ENCODE data around the gene APLF. TPM values are rescaled to one million over a fixed set of nuclear protein-coding genes. Genes with fewer than 3 reads are reported as not detected.

Gene APLF
- total and polyA plus RNA-seq, 4 donors, result 0.18 to 3.8 (median 1.0) TPM

DNA sequence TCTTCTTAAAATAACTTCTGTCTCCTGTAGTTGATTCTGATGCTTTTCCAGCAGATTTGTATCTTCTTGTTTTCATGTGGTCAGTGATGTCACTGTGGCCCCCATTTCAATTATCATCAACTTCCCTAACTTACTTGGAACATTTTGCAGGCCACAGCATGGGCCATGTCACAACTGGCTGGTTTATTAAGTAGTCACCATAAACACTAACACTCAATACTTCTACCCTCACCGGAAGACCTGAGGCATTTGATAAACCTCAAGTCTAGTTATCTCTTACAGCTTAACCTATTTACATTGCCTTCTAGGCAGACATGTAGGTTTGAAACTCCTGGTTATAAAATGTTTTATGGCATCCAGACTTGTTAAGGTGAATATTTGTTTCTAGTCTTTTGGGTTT lies 138.6 kb downstream of the APLF start:
- no peaks in the 10 kb centered on the region for H3K36me3 ChIP-seq (ENCODE audit: control insufficient read depth in 4 of 4, insufficient read depth in 3 of 4, low read depth in 1 of 4, low read length in 3 of 4)
- H3K9ac ChIP-seq (ENCODE audit: low read depth in 1 of 2, low read length in 2 of 2), result no peak overlapping the region
- DNase-seq (ENCODE audit: low spot score), result no peak
- no peak overlapping the region for H3K27ac ChIP-seq (ENCODE audit: low read depth in 1 of 2, low read length in 2 of 2)
- no peaks in the 10 kb centered on the region for H3K27me3 ChIP-seq (ENCODE audit: control insufficient read depth in 4 of 4, insufficient read depth in 4 of 4, low read length in 3 of 4)
- no peak overlapping the region for H3K4me3 ChIP-seq (ENCODE audit: low read depth in 1 of 3, low read length in 3 of 3)
- WGBS, result 89% methylated on average over 1 of the region's 1 CpG
- TF ChIP-seq JUND (IDR thresholded peaks at IDR 0.05) (no peak), EGR1 (IDR thresholded peaks at IDR 0.05; ENCODE audit: low read depth in 2 of 2) (no peak), FOXA1 (IDR thresholded peaks at IDR 0.05) (no peak), HNF4A (conservative IDR thresholded peaks at IDR 0.05) (no peak), SP1 (IDR thresholded peaks at IDR 0.05) (no peak), FOXA2 (IDR thresholded peaks at IDR 0.05) (no peak), TAF1 (conservative IDR thresholded peaks at IDR 0.05) (no peak), HNF4G (IDR thresholded peaks at IDR 0.05) (no peak), NR2F2 (IDR thresholded peaks at IDR 0.05) (no peak)
- TF ChIP-seq, protein P1, sequence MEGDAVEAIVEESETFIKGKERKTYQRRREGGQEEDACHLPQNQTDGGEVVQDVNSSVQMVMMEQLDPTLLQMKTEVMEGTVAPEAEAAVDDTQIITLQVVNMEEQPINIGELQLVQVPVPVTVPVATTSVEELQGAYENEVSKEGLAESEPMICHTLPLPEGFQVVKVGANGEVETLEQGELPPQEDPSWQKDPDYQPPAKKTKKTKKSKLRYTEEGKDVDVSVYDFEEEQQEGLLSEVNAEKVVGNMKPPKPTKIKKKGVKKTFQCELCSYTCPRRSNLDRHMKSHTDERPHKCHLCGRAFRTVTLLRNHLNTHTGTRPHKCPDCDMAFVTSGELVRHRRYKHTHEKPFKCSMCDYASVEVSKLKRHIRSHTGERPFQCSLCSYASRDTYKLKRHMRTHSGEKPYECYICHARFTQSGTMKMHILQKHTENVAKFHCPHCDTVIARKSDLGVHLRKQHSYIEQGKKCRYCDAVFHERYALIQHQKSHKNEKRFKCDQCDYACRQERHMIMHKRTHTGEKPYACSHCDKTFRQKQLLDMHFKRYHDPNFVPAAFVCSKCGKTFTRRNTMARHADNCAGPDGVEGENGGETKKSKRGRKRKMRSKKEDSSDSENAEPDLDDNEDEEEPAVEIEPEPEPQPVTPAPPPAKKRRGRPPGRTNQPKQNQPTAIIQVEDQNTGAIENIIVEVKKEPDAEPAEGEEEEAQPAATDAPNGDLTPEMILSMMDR (IDR thresholded peaks at IDR 0.05; ENCODE audit: low read depth, low read length, missing input control), result no peak
- TF ChIP-seq, protein P2, sequence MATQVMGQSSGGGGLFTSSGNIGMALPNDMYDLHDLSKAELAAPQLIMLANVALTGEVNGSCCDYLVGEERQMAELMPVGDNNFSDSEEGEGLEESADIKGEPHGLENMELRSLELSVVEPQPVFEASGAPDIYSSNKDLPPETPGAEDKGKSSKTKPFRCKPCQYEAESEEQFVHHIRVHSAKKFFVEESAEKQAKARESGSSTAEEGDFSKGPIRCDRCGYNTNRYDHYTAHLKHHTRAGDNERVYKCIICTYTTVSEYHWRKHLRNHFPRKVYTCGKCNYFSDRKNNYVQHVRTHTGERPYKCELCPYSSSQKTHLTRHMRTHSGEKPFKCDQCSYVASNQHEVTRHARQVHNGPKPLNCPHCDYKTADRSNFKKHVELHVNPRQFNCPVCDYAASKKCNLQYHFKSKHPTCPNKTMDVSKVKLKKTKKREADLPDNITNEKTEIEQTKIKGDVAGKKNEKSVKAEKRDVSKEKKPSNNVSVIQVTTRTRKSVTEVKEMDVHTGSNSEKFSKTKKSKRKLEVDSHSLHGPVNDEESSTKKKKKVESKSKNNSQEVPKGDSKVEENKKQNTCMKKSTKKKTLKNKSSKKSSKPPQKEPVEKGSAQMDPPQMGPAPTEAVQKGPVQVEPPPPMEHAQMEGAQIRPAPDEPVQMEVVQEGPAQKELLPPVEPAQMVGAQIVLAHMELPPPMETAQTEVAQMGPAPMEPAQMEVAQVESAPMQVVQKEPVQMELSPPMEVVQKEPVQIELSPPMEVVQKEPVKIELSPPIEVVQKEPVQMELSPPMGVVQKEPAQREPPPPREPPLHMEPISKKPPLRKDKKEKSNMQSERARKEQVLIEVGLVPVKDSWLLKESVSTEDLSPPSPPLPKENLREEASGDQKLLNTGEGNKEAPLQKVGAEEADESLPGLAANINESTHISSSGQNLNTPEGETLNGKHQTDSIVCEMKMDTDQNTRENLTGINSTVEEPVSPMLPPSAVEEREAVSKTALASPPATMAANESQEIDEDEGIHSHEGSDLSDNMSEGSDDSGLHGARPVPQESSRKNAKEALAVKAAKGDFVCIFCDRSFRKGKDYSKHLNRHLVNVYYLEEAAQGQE (IDR thresholded peaks at IDR 0.05), result no peak
- TF ChIP-seq, protein P3, sequence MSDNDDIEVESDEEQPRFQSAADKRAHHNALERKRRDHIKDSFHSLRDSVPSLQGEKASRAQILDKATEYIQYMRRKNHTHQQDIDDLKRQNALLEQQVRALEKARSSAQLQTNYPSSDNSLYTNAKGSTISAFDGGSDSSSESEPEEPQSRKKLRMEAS (IDR thresholded peaks at IDR 0.05), result no peak
- H3K4me1 ChIP-seq (ENCODE audit: control insufficient read depth in 4 of 4, insufficient read depth in 4 of 4, low read length in 3 of 4), result no peaks in the 10 kb centered on the region
- H3K9me3 ChIP-seq (ENCODE audit: control insufficient read depth in 4 of 4, low read length in 3 of 4), result peaks cover 0 to 4% (median 0%) of the 10 kb centered on the region in 4 donors

DNA sequence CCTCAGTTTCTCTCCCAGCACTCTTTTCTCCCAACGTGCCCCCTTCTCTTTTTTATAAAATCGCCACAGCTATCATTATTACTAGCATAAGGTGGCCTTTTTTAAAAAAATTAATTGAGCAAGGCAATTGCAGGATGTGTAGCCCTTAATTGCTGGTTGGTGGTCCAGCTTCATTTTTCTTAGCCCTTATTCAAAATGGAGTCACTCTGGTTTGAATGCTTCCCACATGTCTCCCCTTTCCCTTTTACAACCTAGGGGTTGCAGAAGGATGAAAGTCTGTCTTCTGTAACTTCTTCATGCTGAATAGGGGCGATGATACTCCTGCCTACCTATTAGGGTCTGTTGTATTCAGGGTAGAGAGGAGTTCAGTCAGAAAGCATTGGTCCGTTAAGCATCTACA lies 139.4 kb downstream of the APLF start:
- Histone ChIP-seq H3K4me3 (ENCODE audit: low read depth in 1 of 3, low read length in 3 of 3) (no peak overlapping the region), H3K9ac (ENCODE audit: low read depth in 1 of 2, low read length in 2 of 2) (no peak overlapping the region), H3K27ac (ENCODE audit: low read depth in 1 of 2, low read length in 2 of 2) (no peak overlapping the region), H3K9me3 (ENCODE audit: control insufficient read depth in 4 of 4, low read length in 3 of 4) (peaks cover 0 to 4% (median 0%) of the 10 kb centered on the region in 4 donors), H3K36me3 (ENCODE audit: control insufficient read depth in 4 of 4, insufficient read depth in 3 of 4, low read depth in 1 of 4, low read length in 3 of 4) (no peaks in the 10 kb centered on the region), H3K27me3 (ENCODE audit: control insufficient read depth in 4 of 4, insufficient read depth in 4 of 4, low read length in 3 of 4) (no peaks in the 10 kb centered on the region), H3K4me1 (ENCODE audit: control insufficient read depth in 4 of 4, insufficient read depth in 4 of 4, low read length in 3 of 4) (no peaks in the 10 kb centered on the region)
- 88% methylated on average over 4 of the region's 4 CpGs for WGBS
- no peak for DNase-seq (ENCODE audit: low spot score)
- TF ChIP-seq RXRA (IDR thresholded peaks at IDR 0.05), result no peak

DNA sequence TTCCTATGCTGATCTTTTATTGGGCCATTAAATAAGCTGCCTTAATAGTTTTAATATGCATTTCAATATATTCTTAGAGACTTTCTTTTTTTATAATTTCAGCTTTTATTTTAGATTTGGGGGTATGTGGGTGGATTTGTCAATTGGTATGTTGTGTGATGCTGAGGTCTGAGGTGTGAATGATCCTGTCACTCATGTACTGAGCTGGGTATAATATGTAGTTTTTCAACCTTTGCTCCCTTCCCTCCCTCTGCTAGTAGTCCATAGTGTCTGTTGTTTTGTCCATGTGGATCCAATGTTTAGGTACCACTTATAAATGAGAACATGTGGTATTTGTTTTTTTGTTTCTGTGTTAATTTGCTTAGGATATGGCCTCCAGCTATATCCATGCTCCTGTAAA lies 140.5 kb downstream of the APLF start:
- Histone ChIP-seq H3K9me3 (ENCODE audit: control insufficient read depth in 4 of 4, low read length in 3 of 4) (peaks cover 0 to 4% (median 0%) of the 10 kb centered on the region in 4 donors), H3K4me1 (ENCODE audit: control insufficient read depth in 4 of 4, insufficient read depth in 4 of 4, low read length in 3 of 4) (no peaks in the 10 kb centered on the region), H3K4me3 (ENCODE audit: low read depth in 1 of 3, low read length in 3 of 3) (no peak overlapping the region), H3K27ac (ENCODE audit: low read depth in 1 of 2, low read length in 2 of 2) (no peak overlapping the region), H3K9ac (ENCODE audit: low read depth in 1 of 2, low read length in 2 of 2) (no peak overlapping the region), H3K36me3 (ENCODE audit: control insufficient read depth in 4 of 4, insufficient read depth in 3 of 4, low read depth in 1 of 4, low read length in 3 of 4) (no peaks in the 10 kb centered on the region), H3K27me3 (ENCODE audit: control insufficient read depth in 4 of 4, insufficient read depth in 4 of 4, low read length in 3 of 4) (no peaks in the 10 kb centered on the region)
- TF ChIP-seq YY1 (IDR thresholded peaks at IDR 0.05) (no peak), TAF1 (conservative IDR thresholded peaks at IDR 0.05) (no peak), HNF4A (conservative IDR thresholded peaks at IDR 0.05) (no peak), FOXA2 (IDR thresholded peaks at IDR 0.05) (no peak)
- DNase-seq (ENCODE audit: low spot score), result no peak

Data from liver (tissue), 9 donors.